DMS53 treated with DMSO at 0.1 percent for 48 hours (cell line): ENCODE results near the gene CFAP221.

Experiments used
- DNase-seq: peaks from one replicate; lab custom pipeline; 2025; ENCODE audit not compliant: unreplicated experiment; lab: John Stamatoyannopoulos, UW

CFAP221 gene

GRCh38 chr2:119544075-119544938, at the start of gene CFAP221:
Gene CFAP221, plus strand, starts transcription at chr2:119544449. Its CDS starts 1,683 bp downstream, at chr2:119546132.
- peak; percentile 81 for DNase-seq

- no peak for DNase-seq
These were observed 48.3 kb upstream of the CFAP221 start for GRCh38 chr2:119495948-119496347.

- DNase-seq = no peak
These were observed 47.6 kb upstream of the CFAP221 start for GRCh38 chr2:119496682-119497081.

GRCh38 chr2:119508756-119509155, 35.5 kb upstream of the CFAP221 start:
- no peak for DNase-seq

- DNase-seq = no peak
These were observed 32.3 kb upstream of the CFAP221 start for GRCh38 chr2:119511989-119512388.

GRCh38 chr2:119512946-119513345, 31.3 kb upstream of the CFAP221 start:
- DNase-seq = no peak

GRCh38 chr2:119513832-119514231, 30.4 kb upstream of the CFAP221 start:
- DNase-seq = no peak

- no peak for DNase-seq
These were observed 28.1 kb upstream of the CFAP221 start for GRCh38 chr2:119516121-119516520.

- peak; percentile 45 for DNase-seq
These were observed 26.8 kb upstream of the CFAP221 start for GRCh38 chr2:119517433-119517832.

GRCh38 chr2:119518401-119519056, 25.7 kb upstream of the CFAP221 start:
- DNase-seq = no peak

GRCh38 chr2:119519057-119519408, 25.2 kb upstream of the CFAP221 start:
- DNase-seq = no peak

GRCh38 chr2:119520696-119521432, 23.4 kb upstream of the CFAP221 start:
- DNase-seq = no peak

GRCh38 chr2:119521433-119522050, 22.7 kb upstream of the CFAP221 start:
- DNase-seq = no peak

- no peak for DNase-seq
These were observed 21.6 kb upstream of the CFAP221 start for GRCh38 chr2:119522671-119523070.

GRCh38 chr2:119523383-119523951, 20.8 kb upstream of the CFAP221 start:
- DNase-seq = no peak

- peak; percentile 13 for DNase-seq
These were observed 20.1 kb upstream of the CFAP221 start, which contains the start of gene SCTR for GRCh38 chr2:119523952-119524694. Gene SCTR, minus strand, starts transcription at chr2:119524483. Its CDS starts 257 bp downstream, at chr2:119524226.

GRCh38 chr2:119525614-119526013, 18.6 kb upstream of the CFAP221 start:
- DNase-seq = no peak

GRCh38 chr2:119527999-119528398, 16.2 kb upstream of the CFAP221 start:
- no peak for DNase-seq

GRCh38 chr2:119531292-119531691, 13.0 kb upstream of the CFAP221 start:
- no peak for DNase-seq

GRCh38 chr2:119533560-119533959, 10.7 kb upstream of the CFAP221 start:
- DNase-seq = no peak
